GM10847 (cell line): ENCODE measurements around the gene IBTK.

Source experiments
- POLR2A ChIP-seq: IDR thresholded peaks from 2 replicates; pipeline ENCODE4 v1.6.1; 2011; ENCODE audit not compliant: insufficient read length; ENCODE audit errors: extremely low read depth

Gene IBTK

GRCh38 chr6:82204020-82204419 lies 43.5 kb downstream of the IBTK start:
- no peak for TF ChIP-seq POLR2A

GRCh38 chr6:82197784-82198183 lies 49.8 kb downstream of the IBTK start:
- no peak for TF ChIP-seq POLR2A

- no peak for TF ChIP-seq POLR2A
Measured at GRCh38 chr6:82196161-82196560, 51.4 kb downstream of the IBTK start.

- TF ChIP-seq POLR2A = no peak
Measured at GRCh38 chr6:82195619-82196018, 51.9 kb downstream of the IBTK start.

- no peak for TF ChIP-seq POLR2A
Measured at GRCh38 chr6:82185948-82186535, 61.5 kb downstream of the IBTK start.

GRCh38 chr6:82183642-82184282 lies 63.8 kb downstream of the IBTK start:
- TF ChIP-seq POLR2A = no peak

GRCh38 chr6:82182756-82183155 lies 64.8 kb downstream of the IBTK start:
- TF ChIP-seq POLR2A = no peak

- TF ChIP-seq POLR2A = no peak
Measured at GRCh38 chr6:82179415-82179814, 68.1 kb downstream of the IBTK start.

- TF ChIP-seq POLR2A = no peak
Measured at GRCh38 chr6:82178759-82179112, 68.8 kb downstream of the IBTK start.

- no peak for TF ChIP-seq POLR2A
Measured at GRCh38 chr6:82178077-82178758, 69.3 kb downstream of the IBTK start.

GRCh38 chr6:82176616-82177015 lies 70.9 kb downstream of the IBTK start:
- TF ChIP-seq POLR2A = no peak

GRCh38 chr6:82172594-82172993 lies 75.0 kb downstream of the IBTK start:
- TF ChIP-seq POLR2A = no peak

GRCh38 chr6:82169138-82169876 lies 78.2 kb downstream of the IBTK start:
- TF ChIP-seq POLR2A = no peak

GRCh38 chr6:82166493-82166892 lies 81.1 kb downstream of the IBTK start:
- no peak for TF ChIP-seq POLR2A

- no peak for TF ChIP-seq POLR2A
Measured at GRCh38 chr6:82160255-82160990, 87.1 kb downstream of the IBTK start.
